Measurements from ENCODE around the gene DIP2B.

The DIP2B gene

DNA sequence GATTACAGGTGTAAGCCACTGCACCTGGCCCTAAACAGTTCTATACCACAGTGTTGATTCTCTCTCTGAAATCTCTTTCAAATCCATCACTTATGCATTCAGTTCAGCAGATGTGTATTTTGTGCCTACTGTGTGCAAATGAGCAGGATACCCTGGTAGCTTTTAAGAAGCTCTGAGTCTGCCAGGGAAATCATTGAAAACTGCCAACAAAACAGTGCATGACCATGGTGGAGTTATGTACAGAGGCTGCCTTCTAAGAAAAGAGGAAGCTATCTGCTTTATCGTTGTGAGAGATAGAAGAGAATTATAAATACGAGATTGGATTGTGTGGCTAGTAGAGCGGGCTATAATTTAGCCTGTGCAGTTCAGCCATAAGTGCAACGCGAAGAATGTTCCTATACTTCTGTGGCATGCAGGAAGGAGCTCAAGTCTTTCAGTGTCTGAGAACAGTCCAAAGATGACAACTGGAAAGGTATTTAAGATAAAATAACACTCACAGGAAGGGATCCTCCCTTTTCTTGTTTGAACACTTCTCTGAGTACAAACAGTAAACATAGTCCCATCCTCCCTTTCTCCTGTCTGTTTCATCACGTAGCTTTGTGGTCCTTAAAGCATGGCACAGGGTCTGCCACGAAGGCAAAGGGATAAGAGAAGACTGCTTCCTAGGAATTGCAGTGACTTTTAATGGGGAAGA is 4.3 kb downstream of the DIP2B start:
- H3K4me2 ChIP-seq (ENCODE audit: low read length) = no peak overlapping the region
- no peak for TF ChIP-seq CTCF (IDR thresholded peaks at IDR 0.05)
- H3K4me1 ChIP-seq = peaks cover 6% of the 10 kb centered on the region
- no peaks in the 10 kb centered on the region for H3K27me3 ChIP-seq (ENCODE audit: control insufficient read depth, insufficient read depth, low read length)
- peaks cover 63% of the 10 kb centered on the region for H3K79me2 ChIP-seq
- H3K4me3 ChIP-seq (ENCODE audit: low read depth, low read length) = no peak overlapping the region
- H2AFZ ChIP-seq = no peak overlapping the region
- H3K36me3 ChIP-seq (ENCODE audit: control insufficient read depth, insufficient read depth, low read length) = no peaks in the 10 kb centered on the region
- H3K9ac ChIP-seq = no peak overlapping the region
- no peak overlapping the region for H3K27ac ChIP-seq
- no peaks in the 10 kb centered on the region for H3K9me3 ChIP-seq (ENCODE audit: control insufficient read depth, low read length)

DNA sequence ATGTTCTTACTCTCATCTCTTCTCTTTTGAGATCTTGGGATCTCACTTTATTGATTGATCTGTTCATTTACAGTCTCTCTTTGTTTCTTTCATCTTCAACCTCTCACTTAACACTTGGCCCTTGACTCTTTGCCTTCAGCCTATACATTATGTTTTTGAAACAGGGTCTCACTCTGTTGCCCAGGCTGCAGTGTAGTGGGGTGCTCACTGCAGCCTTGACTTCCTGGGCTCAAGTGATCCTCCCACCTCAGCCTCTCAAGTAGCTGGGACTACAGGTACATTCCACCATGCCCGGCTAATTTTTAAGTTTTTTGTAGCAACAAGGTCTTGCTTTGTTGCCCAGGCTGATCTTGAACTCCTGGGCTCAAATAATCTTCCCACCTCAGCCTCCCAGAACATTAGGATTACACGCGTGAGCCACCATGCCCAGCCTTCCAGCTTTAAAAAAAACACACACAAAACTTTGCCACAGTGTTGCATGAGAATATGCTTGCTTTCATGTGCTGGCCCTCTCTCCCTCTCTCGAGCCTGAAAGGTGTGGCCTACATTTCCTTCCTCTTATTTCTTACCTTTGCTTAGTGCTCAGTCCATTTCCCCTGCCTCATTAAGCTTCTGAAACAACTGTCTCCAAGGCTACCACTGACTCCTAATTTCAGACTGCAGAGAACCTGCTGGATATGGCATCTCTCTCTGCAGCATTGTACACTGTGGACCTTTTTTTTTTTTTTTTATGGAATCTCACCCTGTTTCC is 9.9 kb downstream of the DIP2B start:
- H3K9ac ChIP-seq = no peak overlapping the region
- peaks cover 11% of the 10 kb centered on the region for H3K4me1 ChIP-seq
- peaks cover 51% of the 10 kb centered on the region for H3K79me2 ChIP-seq
- H3K27ac ChIP-seq = no peak overlapping the region
- no peaks in the 10 kb centered on the region for H3K27me3 ChIP-seq (ENCODE audit: control insufficient read depth, insufficient read depth, low read length)
- no peak overlapping the region for H2AFZ ChIP-seq
- no peak for TF ChIP-seq CTCF (IDR thresholded peaks at IDR 0.05)
- no peaks in the 10 kb centered on the region for H3K9me3 ChIP-seq (ENCODE audit: control insufficient read depth, low read length)
- H3K4me2 ChIP-seq (ENCODE audit: low read length) = no peak overlapping the region
- H3K4me3 ChIP-seq (ENCODE audit: low read depth, low read length) = no peak overlapping the region
- no peaks in the 10 kb centered on the region for H3K36me3 ChIP-seq (ENCODE audit: control insufficient read depth, insufficient read depth, low read length)

DNA sequence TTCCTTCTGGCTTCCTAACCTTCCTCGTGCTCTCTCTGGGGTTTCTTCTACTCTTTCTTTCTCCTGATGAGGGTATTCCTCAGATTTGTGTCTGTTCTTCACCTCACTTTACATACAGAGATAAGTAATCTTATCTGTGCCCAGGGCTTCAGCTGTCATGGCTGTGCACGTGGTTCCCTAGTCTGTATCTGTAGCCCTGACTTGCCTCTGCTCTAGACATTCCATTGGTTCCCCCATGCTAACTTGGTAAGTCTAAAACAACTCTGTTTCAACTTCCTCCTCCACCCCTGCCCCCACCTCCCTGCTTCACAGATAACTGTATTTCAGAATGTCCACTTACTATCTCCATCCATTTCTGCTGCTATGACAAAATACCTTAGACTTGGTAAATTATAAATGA is 10.8 kb downstream of the DIP2B start:
- no peak for TF ChIP-seq CTCF (IDR thresholded peaks at IDR 0.05)
- H3K27me3 ChIP-seq (ENCODE audit: control insufficient read depth, insufficient read depth, low read length) = no peaks in the 10 kb centered on the region
- peaks cover 11% of the 10 kb centered on the region for H3K4me1 ChIP-seq
- H3K4me2 ChIP-seq (ENCODE audit: low read length) = no peak overlapping the region
- H3K27ac ChIP-seq = no peak overlapping the region
- H3K9me3 ChIP-seq (ENCODE audit: control insufficient read depth, low read length) = no peaks in the 10 kb centered on the region
- no peak overlapping the region for H3K9ac ChIP-seq
- peaks cover 50% of the 10 kb centered on the region for H3K79me2 ChIP-seq
- no peak overlapping the region for H2AFZ ChIP-seq
- H3K36me3 ChIP-seq (ENCODE audit: control insufficient read depth, insufficient read depth, low read length) = no peaks in the 10 kb centered on the region
- H3K4me3 ChIP-seq (ENCODE audit: low read depth, low read length) = no peak overlapping the region

- Histone ChIP-seq H3K4me1 (peaks cover 11% of the 10 kb centered on the region), H2AFZ (no peak overlapping the region), H3K4me3 (ENCODE audit: low read depth, low read length) (no peak overlapping the region), H3K27ac (no peak overlapping the region), H3K9ac (no peak overlapping the region), H3K4me2 (ENCODE audit: low read length) (no peak overlapping the region), H3K79me2 (peaks cover 37% of the 10 kb centered on the region), H3K9me3 (ENCODE audit: control insufficient read depth, low read length) (no peaks in the 10 kb centered on the region), H3K27me3 (ENCODE audit: control insufficient read depth, insufficient read depth, low read length) (no peaks in the 10 kb centered on the region), H3K36me3 (ENCODE audit: control insufficient read depth, insufficient read depth, low read length) (no peaks in the 10 kb centered on the region)
- no peak for TF ChIP-seq CTCF (IDR thresholded peaks at IDR 0.05)
Observed at GRCh38 chr12:50517421-50518048, 12.8 kb downstream of the DIP2B start.

All from parathyroid adenoma (tissue), 2 donors.